ENCODE results near the gene STAT6.

The STAT6 gene

GRCh38 chr12:57146961-57147944 lies 36.1 kb upstream of the STAT6 start, which contains the start of gene LRP1-AS:
Gene LRP1-AS (minus strand): TSS chr12:57147619.
- DNase-seq (ENCODE audit: low read depth, low spot score): no peak

- DNase-seq (ENCODE audit: low read depth, low spot score): no peak
These were observed 34.9 kb upstream of the STAT6 start for GRCh38 chr12:57146092-57146491.

DNA sequence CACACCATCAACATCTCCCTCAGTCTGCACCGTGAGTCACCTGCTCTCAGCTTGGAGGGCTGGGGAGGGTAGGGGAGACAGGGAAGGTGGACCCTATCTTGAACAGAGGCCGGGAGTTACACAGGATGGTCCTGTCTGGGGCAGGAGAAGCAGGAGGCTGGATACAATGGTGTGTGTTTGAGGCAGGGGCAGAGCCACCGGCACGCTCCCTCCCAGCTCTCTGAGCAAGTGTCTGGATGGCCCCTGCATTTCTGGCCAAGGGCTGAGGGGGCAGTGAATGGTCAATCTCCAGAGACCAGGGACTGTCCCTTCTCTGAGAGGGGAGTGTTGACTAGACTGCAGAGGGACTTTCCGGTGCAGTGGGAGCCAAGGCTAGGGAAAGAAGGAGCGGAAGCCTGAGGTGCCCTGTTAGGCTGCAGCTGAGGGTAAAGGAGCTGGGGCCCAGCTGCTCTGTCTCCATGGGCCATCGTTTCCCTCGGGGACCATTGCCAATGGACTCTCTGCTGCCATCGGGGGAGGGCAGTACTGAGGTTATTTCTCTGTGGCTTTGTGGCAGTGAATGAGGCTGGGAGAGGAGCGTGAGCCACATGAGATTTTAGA lies 34.4 kb upstream of the STAT6 start:
- DNase-seq (ENCODE audit: low read depth, low spot score): no peak

GRCh38 chr12:57143454-57143853 lies 32.3 kb upstream of the STAT6 start:
- no peak for DNase-seq (ENCODE audit: low read depth, low spot score)

GRCh38 chr12:57142727-57143126 lies 31.6 kb upstream of the STAT6 start:
- DNase-seq (ENCODE audit: low read depth, low spot score): no peak

GRCh38 chr12:57142121-57142520 lies 31.0 kb upstream of the STAT6 start:
- DNase-seq (ENCODE audit: low read depth, low spot score): no peak

- DNase-seq (ENCODE audit: low read depth, low spot score): no peak
These were observed 30.1 kb upstream of the STAT6 start for GRCh38 chr12:57141249-57141648.

GRCh38 chr12:57139796-57140649 lies 28.9 kb upstream of the STAT6 start:
- no peak for DNase-seq (ENCODE audit: low read depth, low spot score)

DNA sequence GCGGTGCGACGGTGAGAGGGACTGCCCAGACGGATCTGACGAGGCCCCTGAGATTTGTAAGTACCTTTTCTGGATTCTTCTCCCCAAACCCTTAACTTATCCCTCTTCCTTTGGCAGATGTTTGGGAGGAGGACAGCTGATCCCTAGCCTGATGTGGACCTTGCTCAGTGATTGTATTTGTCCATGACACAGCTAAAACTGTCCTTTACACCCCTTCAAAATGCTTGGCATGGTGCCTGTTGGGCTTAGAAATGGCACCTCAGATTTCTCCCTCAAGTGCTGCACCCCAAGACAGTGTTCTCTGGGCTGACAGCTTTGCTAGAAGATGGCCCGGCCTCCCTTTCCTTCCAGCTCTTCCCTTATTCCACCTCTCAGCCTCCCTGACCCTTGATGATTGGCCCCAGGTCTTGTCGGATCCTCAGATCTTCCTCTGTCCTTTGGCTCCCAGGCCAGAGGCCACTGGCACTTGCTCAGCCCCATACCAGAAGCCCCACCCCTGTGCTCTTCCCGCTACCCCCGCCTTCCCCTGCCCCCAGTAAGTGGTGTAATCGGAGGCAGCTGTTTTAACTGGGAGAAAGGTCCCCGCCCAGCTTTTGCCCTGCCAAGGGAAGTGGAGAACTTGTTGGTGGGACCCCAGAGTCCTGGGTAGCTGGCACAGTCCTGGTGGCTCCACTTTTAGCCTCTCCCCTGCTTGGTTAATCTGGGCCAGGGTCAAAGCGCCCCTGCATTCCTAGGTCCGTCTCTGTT lies 27.5 kb upstream of the STAT6 start:
- no peak for DNase-seq (ENCODE audit: low read depth, low spot score)

DNA sequence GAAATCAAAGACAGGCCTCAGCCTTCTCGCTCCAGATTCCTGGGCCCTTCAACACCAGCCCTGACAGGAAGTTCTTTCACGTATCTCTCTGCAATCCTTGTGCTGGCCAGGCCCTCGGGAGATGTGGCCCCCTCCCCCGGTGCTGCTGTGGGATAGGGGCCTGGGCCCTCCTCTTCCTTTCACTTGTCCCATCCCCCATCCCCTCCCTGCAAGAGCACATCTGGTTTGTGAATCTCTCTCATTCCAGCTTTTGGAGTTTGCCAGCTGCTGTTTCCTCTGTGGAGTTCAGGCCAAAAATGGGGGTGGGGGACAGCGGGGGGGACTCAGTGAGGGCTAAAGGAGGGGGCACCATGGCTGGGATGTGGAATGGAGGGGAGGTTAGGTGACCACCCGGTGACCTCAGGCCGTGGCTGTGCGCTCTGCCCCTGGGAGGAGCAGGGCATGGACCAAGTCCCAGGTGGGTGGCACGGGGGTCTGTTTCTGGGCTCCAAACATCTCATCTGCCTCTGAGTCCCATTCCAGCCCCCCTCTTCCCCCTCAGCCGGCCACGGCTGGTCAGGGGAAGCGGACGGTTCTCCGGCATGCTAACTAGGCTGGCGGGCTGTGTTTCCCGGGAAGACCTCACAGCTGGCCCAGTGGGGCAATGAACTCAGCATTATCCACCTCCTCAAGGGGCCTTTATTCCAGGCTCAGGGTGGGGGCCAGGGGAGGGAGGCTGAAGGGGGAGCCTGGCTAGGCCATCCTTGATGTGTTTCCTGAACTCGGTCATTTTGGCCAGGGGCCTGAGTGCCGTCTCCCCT lies 24.6 kb upstream of the STAT6 start:
- DNase-seq (ENCODE audit: low read depth, low spot score): no peak

GRCh38 chr12:57134949-57135348 lies 23.8 kb upstream of the STAT6 start:
- no peak for DNase-seq (ENCODE audit: low read depth, low spot score)

GRCh38 chr12:57133916-57134315 lies 22.8 kb upstream of the STAT6 start:
- DNase-seq (ENCODE audit: low read depth, low spot score): no peak

DNA sequence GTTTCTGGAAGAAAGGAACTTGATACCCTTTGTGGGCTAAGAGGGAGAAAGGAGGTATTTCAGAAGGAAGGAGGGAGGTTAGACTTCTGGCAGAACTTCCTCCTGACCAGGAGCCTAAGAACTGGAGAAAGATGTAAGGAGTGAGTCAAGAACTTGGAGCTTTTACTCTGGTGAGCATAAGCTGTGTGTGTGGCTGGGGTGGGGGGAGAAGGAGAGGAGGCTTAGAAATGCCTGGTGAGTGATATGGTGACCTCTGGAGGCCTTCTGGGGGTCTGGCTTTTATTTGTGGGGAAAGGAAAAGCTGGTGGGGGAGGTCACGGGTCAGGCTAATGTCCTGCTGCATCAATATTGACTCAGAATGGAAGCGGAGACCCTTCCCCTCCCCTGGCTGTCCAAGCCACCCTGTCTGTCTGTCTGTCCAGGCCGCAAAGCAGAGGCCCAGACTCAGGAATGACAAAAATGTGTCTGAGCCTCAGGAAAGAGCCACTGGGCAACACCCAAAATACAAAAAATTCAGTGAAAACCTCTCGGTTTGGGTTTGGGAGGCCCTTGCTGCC lies 21.9 kb upstream of the STAT6 start:
- DNase-seq (ENCODE audit: low read depth, low spot score): no peak

DNA sequence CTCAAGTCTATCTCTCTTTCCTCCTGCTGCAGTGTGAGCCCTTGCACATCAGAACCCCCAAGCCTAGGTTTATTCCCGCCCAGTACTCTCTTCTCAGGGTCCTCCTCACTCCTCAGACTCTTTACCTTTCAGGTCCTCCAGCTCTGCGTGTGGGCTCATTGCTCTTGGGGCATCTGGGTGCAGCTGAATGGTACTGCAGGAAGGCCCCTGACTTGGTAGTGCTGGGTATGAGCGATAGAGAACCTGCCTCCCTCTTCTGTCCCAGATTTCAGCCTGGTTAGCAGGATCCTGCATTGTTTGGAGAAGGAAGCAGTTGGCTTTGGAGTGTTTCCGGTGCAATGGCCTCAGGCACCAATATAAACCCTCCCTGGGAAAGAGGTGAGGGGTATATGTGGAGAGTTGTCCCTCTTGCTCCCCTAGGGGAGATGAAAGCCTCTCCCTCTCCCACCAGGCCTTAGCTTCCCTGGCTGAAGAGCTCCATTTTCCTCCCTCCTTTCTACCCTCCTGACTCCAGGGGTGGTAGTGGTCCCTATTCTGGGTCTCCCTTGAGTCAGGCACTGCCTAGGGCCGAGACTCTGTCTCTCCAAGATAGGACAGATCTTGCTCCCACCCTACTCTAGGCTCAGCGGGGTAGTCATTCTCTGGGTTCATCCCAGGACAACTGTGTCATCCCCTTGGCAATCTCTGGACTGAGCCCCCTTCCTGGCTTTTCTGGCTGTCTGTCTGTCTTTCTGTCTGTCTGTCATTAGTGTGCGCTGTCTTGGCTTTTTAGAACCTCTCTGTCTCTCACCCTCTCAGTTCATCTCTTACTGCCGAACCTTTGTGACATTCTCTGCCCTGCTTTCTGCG lies 21.0 kb upstream of the STAT6 start:
- DNase-seq (ENCODE audit: low read depth, low spot score): no peak

DNA sequence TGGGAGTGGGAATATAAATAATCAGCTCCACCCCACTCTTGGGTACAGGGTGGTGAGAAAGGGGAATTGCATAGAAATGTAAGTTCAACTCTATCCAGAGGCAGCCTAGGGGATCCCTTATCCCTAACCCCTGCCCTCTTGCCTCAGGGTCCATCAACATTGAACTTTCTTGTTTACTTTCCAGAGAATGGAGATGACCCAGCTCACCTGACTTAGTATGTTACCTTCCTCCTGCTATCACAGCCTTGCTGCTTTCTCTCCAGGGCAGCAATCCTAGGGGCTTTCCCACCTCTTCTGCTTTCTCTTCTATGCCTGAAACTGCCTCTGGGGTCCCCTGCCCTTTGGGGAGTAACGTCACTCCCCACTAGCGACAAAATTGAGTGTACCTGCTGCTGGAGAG lies 19.8 kb upstream of the STAT6 start:
- no peak for DNase-seq (ENCODE audit: low read depth, low spot score)

DNA sequence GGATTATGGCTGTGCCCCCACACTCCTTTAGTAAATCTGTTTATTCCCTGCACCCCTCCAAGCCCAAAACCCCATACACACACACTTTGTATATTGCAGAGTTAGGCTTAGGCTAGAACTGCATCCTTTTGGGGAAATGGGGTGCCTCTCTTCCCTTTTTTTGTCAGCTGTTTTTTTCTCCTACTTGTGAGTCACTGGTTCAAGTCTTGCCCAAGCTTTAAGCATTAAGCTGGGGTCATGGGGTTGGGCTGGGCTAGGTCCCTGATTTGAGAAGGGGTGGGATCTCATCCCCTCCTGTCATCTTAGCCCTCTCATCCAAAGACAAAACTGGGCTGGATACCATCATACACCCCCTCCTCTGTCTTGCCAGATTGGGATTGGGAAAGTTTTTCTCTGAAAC lies 18.7 kb upstream of the STAT6 start:
- no peak for DNase-seq (ENCODE audit: low read depth, low spot score)

DNA sequence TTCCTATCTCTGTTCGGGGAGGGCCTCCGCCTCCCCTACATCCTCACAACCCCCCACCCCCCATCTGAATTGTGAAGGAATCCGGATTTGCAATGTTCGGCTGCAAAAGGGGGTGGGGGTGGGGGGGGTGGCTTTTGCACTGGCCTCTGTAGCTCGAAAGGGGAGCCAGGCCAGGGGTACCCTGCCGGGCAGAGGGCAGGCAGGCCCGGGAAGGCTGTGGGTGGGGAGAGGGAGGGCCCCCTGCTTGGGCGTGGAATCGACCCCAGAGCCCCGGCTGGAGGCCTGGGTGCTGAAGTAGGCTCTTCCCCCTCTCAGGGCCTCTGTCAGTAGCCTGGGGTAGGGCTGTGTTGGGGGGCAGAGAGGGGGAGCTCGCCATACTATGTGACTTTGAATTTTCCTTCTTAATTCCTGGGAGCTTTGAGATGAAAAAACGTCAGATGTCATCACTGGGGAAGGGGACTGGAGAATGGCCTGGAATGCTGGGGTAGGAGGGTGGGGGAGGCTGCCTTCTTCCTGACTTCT lies 18.2 kb upstream of the STAT6 start:
- DNase-seq (ENCODE audit: low read depth, low spot score): no peak

DNA sequence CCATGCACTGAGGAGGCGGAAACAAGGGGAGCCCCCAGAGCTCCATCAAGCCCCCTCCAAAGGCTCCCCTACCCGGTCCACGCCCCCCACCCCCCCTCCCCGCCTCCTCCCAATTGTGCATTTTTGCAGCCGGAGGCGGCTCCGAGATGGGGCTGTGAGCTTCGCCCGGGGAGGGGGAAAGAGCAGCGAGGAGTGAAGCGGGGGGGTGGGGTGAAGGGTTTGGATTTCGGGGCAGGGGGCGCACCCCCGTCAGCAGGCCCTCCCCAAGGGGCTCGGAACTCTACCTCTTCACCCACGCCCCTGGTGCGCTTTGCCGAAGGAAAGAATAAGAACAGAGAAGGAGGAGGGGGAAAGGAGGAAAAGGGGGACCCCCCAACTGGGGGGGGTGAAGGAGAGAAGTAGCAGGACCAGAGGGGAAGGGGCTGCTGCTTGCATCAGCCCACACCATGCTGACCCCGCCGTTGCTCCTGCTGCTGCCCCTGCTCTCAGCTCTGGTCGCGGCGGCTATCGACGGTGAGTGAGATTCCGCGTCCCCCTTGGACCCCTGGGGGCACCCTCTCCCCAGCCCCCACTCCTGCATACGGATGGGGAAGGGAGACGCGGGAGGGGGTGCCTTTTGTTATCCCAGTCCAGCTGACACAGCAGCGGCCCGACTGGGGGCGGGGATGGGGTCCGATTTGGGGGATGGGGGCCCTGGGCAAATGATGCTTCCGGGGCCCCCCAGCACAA lies 17.5 kb upstream of the STAT6 start:
- DNase-seq (ENCODE audit: low read depth, low spot score): no peak

Measured in smooth muscle cell of the brain vasculature (primary cell).